ENCODE measurements around the gene LYL1. TPM values are rescaled to one million over a fixed set of nuclear protein-coding genes. Genes with fewer than 3 reads are reported as not detected.

The LYL1 gene
- total and polyA plus RNA-seq, 9 of the 15 experiments (the other 6 are each of a cell fraction or from before 2014, with no cell fraction given): 1.3 to 266 (median 34.0) TPM

DNA sequence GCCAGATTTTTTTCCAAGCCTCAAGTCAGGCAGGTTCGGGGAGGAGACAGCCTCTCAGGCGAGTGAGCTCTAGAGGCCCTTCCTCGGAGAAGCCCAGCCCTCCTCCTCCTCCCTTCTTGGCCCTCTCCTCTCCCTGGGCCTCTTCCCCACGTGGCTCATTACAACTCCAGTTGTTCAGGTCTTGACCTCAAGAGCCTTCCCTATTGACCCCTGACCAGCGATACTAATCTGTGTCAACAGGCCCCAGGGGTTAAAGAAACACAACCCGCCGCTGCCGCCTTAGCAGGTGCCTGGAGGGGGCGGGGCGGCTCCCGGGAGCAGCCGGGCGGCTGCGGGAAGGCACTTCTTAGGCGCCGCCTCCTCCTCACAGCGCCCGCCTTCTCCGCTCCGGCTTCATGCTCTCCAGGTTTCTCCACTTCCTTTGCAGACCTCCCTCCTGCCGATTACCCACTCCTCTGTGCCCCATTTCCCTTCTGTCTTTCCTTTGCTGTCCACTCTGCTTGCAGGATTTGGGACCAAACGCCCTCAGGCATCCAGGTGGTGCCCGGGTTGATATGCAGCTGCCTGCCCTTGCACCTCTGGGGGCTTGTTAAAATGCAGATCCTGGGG lies 51.0 kb downstream of the LYL1 start (continued):
- TF ChIP-seq FOXM1 (IDR thresholded peaks at IDR 0.05; ENCODE audit: low read depth): peak; percentile 34; the same call in 1 of the 2 replicates
- TF ChIP-seq FOXM1 (CRISPR knock-in tag; IDR thresholded peaks at IDR 0.05; ENCODE audit: low read depth): no peak
- no peak for TF ChIP-seq HOXB6 (CRISPR knock-in tag; IDR thresholded peaks at IDR 0.05; ENCODE audit: borderline replicate concordance)
- TF ChIP-seq ZC3H11A (IDR thresholded peaks at IDR 0.05; ENCODE audit: low read depth, low read length): no peak
- TF ChIP-seq ZKSCAN8 (CRISPR knock-in tag; IDR thresholded peaks at IDR 0.05): no peak
- TF ChIP-seq SMARCA4 (IDR thresholded peaks at IDR 0.05): no peak; the same call in 1 of the 2 replicates
- TF ChIP-seq LEF1 (IDR thresholded peaks at IDR 0.05): peak; percentile 72; the same call in 1 of the 2 replicates
- no peak for TF ChIP-seq ZNF507 (tag; conservative IDR thresholded peaks at IDR 0.05)
- TF ChIP-seq ZNF121 (CRISPR knock-in tag; conservative IDR thresholded peaks at IDR 0.05): no peak
- TF ChIP-seq GATAD2B (IDR thresholded peaks at IDR 0.05; ENCODE audit: borderline replicate concordance): no peak
- peak; percentile 70; the same call in 1 of the 2 replicates for TF ChIP-seq ZNF644 (tag; IDR thresholded peaks at IDR 0.05; ENCODE audit: low read depth)
- TF ChIP-seq, protein P1, sequence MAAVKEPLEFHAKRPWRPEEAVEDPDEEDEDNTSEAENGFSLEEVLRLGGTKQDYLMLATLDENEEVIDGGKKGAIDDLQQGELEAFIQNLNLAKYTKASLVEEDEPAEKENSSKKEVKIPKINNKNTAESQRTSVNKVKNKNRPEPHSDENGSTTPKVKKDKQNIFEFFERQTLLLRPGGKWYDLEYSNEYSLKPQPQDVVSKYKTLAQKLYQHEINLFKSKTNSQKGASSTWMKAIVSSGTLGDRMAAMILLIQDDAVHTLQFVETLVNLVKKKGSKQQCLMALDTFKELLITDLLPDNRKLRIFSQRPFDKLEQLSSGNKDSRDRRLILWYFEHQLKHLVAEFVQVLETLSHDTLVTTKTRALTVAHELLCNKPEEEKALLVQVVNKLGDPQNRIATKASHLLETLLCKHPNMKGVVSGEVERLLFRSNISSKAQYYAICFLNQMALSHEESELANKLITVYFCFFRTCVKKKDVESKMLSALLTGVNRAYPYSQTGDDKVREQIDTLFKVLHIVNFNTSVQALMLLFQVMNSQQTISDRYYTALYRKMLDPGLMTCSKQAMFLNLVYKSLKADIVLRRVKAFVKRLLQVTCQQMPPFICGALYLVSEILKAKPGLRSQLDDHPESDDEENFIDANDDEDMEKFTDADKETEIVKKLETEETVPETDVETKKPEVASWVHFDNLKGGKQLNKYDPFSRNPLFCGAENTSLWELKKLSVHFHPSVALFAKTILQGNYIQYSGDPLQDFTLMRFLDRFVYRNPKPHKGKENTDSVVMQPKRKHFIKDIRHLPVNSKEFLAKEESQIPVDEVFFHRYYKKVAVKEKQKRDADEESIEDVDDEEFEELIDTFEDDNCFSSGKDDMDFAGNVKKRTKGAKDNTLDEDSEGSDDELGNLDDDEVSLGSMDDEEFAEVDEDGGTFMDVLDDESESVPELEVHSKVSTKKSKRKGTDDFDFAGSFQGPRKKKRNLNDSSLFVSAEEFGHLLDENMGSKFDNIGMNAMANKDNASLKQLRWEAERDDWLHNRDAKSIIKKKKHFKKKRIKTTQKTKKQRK (IDR thresholded peaks at IDR 0.05; ENCODE audit: borderline replicate concordance, low read depth, low read length): no peak
- TF ChIP-seq, protein P2, sequence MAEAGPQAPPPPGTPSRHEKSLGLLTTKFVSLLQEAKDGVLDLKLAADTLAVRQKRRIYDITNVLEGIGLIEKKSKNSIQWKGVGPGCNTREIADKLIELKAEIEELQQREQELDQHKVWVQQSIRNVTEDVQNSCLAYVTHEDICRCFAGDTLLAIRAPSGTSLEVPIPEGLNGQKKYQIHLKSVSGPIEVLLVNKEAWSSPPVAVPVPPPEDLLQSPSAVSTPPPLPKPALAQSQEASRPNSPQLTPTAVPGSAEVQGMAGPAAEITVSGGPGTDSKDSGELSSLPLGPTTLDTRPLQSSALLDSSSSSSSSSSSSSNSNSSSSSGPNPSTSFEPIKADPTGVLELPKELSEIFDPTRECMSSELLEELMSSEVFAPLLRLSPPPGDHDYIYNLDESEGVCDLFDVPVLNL (CRISPR knock-in tag; IDR thresholded peaks at IDR 0.05; ENCODE audit: low read depth): no peak
- TF ChIP-seq CEBPG (CRISPR knock-in tag; IDR thresholded peaks at IDR 0.05): no peak
- no peak for TF ChIP-seq CEBPG (tag; conservative IDR thresholded peaks at IDR 0.05 in 1 of 2, IDR thresholded peaks at IDR 0.05 in 1 of 2)
- TF ChIP-seq HEY1 (CRISPR knock-in tag; IDR thresholded peaks at IDR 0.05; ENCODE audit: borderline replicate concordance): peak; percentile 80; the same call in 1 of the 2 replicates
- no peak for TF ChIP-seq SNRNP70 (optimal IDR thresholded peaks at IDR 0.05; ENCODE audit: low read depth, low read length)
- no peak for TF ChIP-seq ZBED1 (IDR thresholded peaks at IDR 0.05)
- TF ChIP-seq PHB (CRISPR knock-in tag; IDR thresholded peaks at IDR 0.05): no peak
- no peak for TF ChIP-seq DNMT1 (IDR thresholded peaks at IDR 0.05)
- TF ChIP-seq ZNF197 (CRISPR knock-in tag; IDR thresholded peaks at IDR 0.05; ENCODE audit: low read depth): no peak
- TF ChIP-seq PHTF2 (CRISPR knock-in tag; IDR thresholded peaks at IDR 0.05): no peak
- no peak for TF ChIP-seq FOS (IDR thresholded peaks at IDR 0.05; ENCODE audit: extremely low read depth, insufficient read length)
- TF ChIP-seq, protein P3, sequence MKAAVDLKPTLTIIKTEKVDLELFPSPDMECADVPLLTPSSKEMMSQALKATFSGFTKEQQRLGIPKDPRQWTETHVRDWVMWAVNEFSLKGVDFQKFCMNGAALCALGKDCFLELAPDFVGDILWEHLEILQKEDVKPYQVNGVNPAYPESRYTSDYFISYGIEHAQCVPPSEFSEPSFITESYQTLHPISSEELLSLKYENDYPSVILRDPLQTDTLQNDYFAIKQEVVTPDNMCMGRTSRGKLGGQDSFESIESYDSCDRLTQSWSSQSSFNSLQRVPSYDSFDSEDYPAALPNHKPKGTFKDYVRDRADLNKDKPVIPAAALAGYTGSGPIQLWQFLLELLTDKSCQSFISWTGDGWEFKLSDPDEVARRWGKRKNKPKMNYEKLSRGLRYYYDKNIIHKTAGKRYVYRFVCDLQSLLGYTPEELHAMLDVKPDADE (conservative IDR thresholded peaks at IDR 0.05; ENCODE audit: control insufficient read depth, low read depth, low read length): no peak
- TF ChIP-seq ZNF384 (IDR thresholded peaks at IDR 0.05; ENCODE audit: low read depth, low read length): no peak
- TF ChIP-seq ZNF316 (IDR thresholded peaks at IDR 0.05): no peak
- TF ChIP-seq HDAC1 (IDR thresholded peaks at IDR 0.05): peak in 1 of 2 experiments; percentile 98; a peak in 2 of 4 replicates

All from K562 (cell line).